GM19099 (cell line): ENCODE data around the gene COA1.

Source experiments
- POLR2A ChIP-seq: IDR thresholded peaks from 3 replicates; pipeline ENCODE4 v1.6.1; 2011; ENCODE audit warnings: low read depth; ENCODE audit not compliant: insufficient read length; ENCODE audit errors: extremely low read depth

COA1 gene

GRCh38 chr7:43760861-43761260 is 31.5 kb upstream of the COA1 start:
- no peak for TF ChIP-seq POLR2A

DNA sequence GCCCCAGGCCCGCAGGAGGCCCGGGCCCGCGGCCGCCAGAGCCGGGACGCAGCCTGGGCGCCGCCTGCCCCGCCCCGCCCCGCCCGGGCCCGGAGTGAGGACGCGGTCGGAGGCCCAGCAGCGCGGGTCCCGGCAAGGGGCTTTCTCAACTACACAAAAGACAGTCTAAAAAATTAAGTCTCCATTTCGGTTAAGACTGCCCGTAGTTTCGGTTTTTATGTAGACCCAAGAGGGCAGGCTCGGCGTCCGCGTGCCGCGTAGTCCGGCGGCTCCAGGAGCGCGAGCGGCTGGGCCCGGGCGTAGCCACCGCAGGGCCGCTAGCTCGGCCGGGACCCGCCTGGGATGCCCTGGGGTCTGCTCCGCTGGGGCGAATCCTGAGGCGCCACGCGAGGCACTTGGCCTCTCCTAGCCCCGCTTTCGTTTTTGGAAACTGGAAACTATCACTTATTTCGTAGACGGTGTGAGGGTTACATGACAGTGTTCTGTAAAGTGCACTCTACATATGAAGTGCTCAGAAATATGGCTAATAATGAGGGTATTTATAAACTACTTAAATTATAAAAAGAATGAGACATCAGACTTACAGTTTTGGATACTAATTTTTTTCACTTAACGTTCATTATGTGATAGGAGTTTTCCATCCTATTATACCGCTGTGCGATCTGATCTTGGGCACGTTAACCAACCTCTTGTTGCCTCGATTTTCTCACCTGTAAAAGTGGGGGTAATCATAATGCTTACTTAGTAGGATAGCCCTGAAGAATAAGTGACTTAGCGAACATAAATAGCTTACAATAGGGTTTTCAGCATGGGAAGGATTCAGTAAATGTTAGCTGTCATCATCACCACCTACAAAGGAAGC is 29.7 kb upstream of the COA1 start:
- peak; percentile 58 for TF ChIP-seq POLR2A

DNA sequence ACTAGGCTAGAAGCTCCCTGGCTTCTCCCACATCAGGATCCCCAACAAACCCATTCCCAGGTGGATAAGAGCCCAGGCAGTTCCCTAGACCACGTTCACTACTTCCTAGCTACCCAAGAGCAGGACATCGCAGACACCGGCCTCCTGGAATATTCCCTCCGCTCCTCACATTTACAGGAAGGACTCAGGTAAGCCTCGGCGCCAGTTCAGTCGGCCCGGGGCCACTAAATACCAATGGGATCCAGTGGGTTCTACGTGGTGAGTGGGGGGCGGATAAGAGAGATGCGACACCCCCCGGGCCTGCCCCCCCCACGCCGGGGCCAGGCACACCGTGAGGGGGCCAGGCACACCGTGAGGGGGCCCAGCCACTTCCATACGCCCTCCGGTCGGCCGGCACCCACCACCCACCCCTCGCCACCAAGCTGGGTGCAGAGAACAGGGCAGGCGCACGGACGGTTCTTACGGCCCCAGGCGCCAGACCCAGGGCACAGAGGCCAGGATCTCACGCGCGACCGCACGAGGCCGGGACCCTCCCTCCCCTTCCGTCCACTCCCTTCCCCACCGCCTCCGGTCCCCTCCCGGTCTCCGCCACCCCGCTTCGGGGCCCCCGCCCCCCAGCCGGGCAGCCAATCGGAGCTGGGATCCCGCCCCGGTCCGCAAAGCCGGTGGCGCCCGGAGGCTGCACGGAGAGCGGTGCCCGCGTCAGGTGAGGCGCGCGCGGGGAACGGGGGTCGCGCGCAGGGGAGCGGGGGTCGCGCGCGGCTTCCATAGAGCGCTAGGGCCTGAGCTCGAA is 28.9 kb upstream of the COA1 start, which contains the start of gene BLVRA:
Gene BLVRA, plus strand, starts transcription at position 652 of the 793 bp plus-strand sequence. CDS start 12,479 bp downstream, outside the sequence.
- peak; percentile 58 for TF ChIP-seq POLR2A

- no peak for TF ChIP-seq POLR2A
Measured at GRCh38 chr7:43757073-43757720, 27.9 kb upstream of the COA1 start.

- no peak for TF ChIP-seq POLR2A
Measured at GRCh38 chr7:43756368-43757072, 27.2 kb upstream of the COA1 start.

- TF ChIP-seq POLR2A, result no peak
Measured at GRCh38 chr7:43754596-43754995, 25.3 kb upstream of the COA1 start.

DNA sequence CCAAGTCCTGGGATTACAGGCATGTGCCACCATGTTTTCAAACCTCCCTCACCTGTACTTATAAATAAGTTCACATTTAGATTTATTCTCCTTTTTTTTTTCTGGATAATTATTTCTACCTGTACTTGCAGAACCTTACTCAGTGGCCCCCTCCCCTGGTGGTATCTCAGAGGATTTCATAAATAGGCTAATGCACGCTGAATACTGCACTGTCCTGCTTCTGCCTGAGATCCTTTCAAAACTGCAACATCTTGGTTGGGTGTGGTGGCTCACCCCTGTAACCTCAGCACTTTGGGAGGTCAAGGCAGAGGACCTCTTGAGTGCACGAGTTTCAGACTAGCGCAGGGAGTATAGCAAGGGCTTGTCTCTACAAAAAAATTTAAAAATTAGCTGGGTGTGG is 24.5 kb upstream of the COA1 start:
- TF ChIP-seq POLR2A, result no peak

DNA sequence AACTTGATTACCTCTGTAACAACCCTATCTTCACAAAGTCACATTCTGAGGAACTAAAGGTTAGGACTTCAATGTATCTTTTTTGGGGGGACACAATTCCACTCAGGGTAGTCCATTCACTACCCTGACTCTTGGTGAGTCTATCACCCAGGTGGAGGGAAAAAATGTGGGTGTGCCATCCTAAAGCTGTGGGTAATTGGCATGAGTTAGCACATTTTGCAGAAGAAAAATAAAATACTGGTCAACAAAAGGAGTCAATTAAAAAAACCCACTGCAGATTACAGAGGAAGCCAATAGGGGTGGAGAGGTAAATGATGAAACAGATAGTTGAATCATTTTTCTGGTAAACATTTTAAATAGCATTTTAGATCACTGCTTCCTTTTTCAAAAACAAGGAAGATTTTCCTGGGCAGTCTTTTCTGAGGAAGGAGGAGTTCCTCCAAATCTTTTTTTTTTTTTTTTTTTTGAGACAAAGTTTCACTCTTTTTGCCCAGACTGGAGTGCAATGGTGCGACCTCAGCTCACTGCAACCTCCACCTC is 24.0 kb upstream of the COA1 start:
- TF ChIP-seq POLR2A, result no peak

DNA sequence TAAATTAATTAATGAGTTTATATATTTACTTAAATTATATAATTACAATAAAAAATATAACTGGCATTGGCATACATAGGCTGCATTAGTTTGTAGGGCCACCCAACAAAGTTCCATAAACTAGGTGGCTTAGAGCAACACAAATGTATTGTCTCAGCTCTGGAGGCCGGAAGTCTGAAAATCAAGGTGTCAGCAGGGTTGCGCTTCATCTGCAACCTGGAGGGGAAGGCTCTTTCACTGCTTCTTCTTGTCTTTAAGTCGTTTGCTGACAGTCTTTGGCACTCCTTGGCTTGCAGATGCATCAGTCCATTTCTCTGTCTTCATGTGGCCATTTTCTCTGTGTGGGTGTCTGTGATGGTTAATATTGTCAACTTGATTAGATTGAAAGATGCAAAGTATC is 23.1 kb upstream of the COA1 start:
- no peak for TF ChIP-seq POLR2A

DNA sequence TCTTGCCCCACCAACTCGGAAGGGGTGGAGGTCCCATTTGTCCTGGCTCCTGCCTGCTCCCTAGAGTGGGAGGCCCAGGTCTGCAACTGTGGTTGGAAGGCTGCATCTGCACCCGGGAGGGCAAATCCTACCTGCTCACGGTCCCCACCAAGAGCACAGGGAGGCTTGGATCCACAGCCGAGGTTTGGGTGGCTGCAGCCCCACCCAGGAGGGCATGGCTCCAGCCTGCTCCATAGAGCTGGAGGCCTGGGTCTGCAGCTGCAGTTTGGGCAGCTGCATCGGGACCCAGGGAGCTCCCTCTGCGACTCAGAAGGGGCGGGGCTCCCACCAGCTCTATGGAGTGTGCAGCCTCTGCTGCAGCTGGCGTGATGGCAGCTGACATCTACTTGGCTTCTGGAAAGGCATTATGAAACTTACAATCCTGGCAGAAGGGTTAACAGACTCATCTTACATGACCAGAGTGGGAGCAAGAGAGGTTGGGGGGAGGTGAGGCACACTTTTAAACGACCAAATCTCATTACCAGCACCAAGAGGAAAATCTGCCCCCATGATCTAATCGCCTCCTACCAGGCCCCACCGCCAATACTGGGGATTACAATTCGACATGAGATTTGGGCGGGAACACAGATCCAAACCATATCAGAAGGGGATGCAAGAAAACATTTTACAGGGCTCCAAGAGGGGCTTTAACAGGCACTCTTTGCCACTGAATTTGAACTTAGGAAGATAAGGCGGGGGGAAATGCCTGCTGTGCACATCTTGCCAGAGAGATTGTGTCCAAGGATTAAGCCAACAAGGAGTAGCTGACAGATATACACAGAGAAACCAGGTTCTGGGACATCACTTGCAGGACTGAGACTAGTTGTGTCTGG is 20.9 kb upstream of the COA1 start:
- TF ChIP-seq POLR2A, result no peak

DNA sequence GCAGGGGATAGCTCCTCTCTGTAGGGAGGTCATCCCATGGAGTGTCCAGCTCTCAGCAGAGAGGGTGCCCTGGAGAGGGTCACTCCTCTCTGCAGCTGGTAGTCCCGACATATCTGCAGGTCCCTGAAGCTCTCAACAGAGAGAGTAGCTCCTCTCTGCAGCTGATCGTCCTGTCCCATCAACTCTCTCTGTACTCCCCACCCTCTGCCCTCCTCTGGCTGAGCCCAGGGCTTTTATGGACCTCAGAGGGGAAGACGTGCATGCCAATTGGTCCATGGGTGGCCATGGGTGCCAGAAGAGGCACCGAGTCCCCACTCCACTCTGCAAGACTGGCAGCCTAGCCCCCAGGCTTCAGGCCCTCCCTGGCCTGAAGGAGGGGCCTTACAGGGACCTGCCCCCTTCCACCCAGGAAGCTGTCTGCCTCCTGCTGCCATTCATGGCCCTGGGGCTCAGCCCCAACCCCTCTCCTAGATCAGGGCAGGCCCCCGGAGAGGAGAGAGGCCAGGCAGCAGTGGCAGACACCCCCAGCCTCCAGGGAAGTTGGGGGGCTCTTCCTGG is 20.1 kb upstream of the COA1 start:
- no peak for TF ChIP-seq POLR2A

- TF ChIP-seq POLR2A, result no peak
Measured at GRCh38 chr7:43747328-43748105, 18.2 kb upstream of the COA1 start.
